ENCODE measurements around the gene PANK1.

DNA sequence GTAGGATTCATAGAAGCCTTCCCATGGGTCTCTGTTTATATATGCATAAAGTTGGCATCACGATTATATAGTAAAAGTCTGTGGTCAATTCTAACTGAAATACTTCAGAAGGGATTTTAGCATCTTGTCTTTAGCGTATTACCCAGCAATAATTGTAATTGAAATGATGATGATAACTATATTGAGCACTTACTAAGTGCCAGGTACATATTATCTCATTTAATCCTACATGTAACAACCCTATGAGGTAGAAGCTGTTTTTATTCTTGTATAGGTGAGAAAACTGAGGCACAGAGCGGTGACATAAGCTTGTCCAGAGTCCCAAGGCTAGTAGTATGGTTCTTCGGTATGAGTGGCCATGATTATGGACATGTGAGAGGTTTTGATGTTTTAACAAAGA lies 33.8 kb downstream of the PANK1 start:
- TF ChIP-seq, protein P1, sequence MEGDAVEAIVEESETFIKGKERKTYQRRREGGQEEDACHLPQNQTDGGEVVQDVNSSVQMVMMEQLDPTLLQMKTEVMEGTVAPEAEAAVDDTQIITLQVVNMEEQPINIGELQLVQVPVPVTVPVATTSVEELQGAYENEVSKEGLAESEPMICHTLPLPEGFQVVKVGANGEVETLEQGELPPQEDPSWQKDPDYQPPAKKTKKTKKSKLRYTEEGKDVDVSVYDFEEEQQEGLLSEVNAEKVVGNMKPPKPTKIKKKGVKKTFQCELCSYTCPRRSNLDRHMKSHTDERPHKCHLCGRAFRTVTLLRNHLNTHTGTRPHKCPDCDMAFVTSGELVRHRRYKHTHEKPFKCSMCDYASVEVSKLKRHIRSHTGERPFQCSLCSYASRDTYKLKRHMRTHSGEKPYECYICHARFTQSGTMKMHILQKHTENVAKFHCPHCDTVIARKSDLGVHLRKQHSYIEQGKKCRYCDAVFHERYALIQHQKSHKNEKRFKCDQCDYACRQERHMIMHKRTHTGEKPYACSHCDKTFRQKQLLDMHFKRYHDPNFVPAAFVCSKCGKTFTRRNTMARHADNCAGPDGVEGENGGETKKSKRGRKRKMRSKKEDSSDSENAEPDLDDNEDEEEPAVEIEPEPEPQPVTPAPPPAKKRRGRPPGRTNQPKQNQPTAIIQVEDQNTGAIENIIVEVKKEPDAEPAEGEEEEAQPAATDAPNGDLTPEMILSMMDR (IDR thresholded peaks at IDR 0.05; ENCODE audit: insufficient read depth, low read depth, low read length): no peak
- no peak for TF ChIP-seq EZH2 (IDR thresholded peaks at IDR 0.05; ENCODE audit: insufficient read depth, low read length)
